HCT116 (cell line): ENCODE results near the gene DAPK1. TPM values are rescaled to one million over a fixed set of nuclear protein-coding genes. Genes with fewer than 3 reads are reported as not detected.

ENCODE experiments used
- ATAC-seq: fragments of 200-7000 bp; cut with Tn5 transposase; 2 replicates; pipeline ENCODE4 v1.9.1; 2020; ENCODE audit warnings: mild to moderate bottlenecking, moderate library complexity
- BruUV-seq: library from RNA; stranded (reverse); fragments of 400-500 nt; replicated peaks from 2 replicates; lab custom pipeline; 2021; lab: Mats Ljungman, UMichigan
- CTCF ChIA-PET: fragments of 300-600 bp; sonication (Branson Sonifier 250); formaldehyde crosslinking; loops from one replicate; lab custom pipeline; 2021; ENCODE audit warnings: antibody characterized with exemption; lab: Charles Lee
- POLR2A ChIA-PET: fragments of 300-600, 350-600 bp; sonication (Branson Sonifier 250); formaldehyde crosslinking; loops from one replicate; lab custom pipeline; 2021; ENCODE audit warnings: antibody characterized with exemption; lab: Charles Lee
- RAD21 ChIA-PET, 2 experiments: fragments of 300-600 bp; sonication (Branson Sonifier 250); formaldehyde crosslinking; loops; one replicate each; lab custom pipeline; 2023; ENCODE audit warnings: low total read pairs in 2 of 2; ENCODE audit not compliant: uncharacterized antibody in 2 of 2, unreplicated experiment in 2 of 2, low non-redundant PET in 1 of 2; lab: Charles Lee
- DNase-seq: peaks from one replicate; pipeline ENCODE4 v3.0.0-alpha.2; 2010; ENCODE audit warnings: low read depth, low spot score
- H2AFZ ChIP-seq: fragments of 200-600 bp; shearing (Covaris generic), sonication (generic); 2 replicates; pipeline ENCODE4 v1.6.1; 2017; ENCODE audit warnings: low read depth, mixed run types, mixed read lengths, antibody characterized with exemption, low read length; ENCODE audit not compliant: poor library complexity, severe bottlenecking
- H3K27ac ChIP-seq: 2 replicates; pipeline ENCODE4 v1.5.1; 2012; ENCODE audit warnings: low read depth, low read length
- H3K27me3 ChIP-seq: fragments of 200-600 bp; sonication (generic); 2 replicates; pipeline ENCODE4 v1.6.1; 2016; ENCODE audit warnings: mixed run types, low read length, mixed read lengths; ENCODE audit not compliant: insufficient read depth
- H3K36me3 ChIP-seq, 2 experiments: fragments of 200-500 bp in 1 of 2; fragments of 200-600 bp in 1 of 2; sonication (Bioruptor generic) in 1 of 2; sonication (generic) in 1 of 2; 2 replicates each; pipeline versions ENCODE4 v1.5.1 to v1.6.1; 2014 to 2016; ENCODE audit warnings: low read length in 2 of 2, inconsistent platforms in 1 of 2, mixed read lengths in 1 of 2, mixed run types in 1 of 2; ENCODE audit not compliant: insufficient read depth in 2 of 2, control insufficient read depth in 1 of 2
- H3K4me1 ChIP-seq, 2 experiments: fragments of 200-600 bp in 1 of 2; sonication (generic) in 1 of 2; 2 replicates each; pipeline versions ENCODE4 v1.5.1 to v1.6.1; 2012 to 2017; ENCODE audit warnings: low read length in 2 of 2, inconsistent platforms in 1 of 2, mild to moderate bottlenecking in 1 of 2, mixed read lengths in 1 of 2, mixed run types in 1 of 2, moderate library complexity in 1 of 2; ENCODE audit not compliant: insufficient read depth in 2 of 2, control insufficient read depth in 1 of 2
- H3K4me2 ChIP-seq: fragments of 200-600 bp; sonication (generic); 2 replicates; pipeline ENCODE4 v1.6.1; 2017; ENCODE audit warnings: mixed run types, low read length, mixed read lengths
- H3K4me3 ChIP-seq, 2 experiments: fragments of 200-600 bp in 1 of 2; sonication (generic) in 1 of 2; replicated peaks in 1 of 2; 2 replicates each; pipeline ENCODE4 v1.5.1; 2011 to 2016; ENCODE audit warnings: low read length in 2 of 2, control low read depth in 1 of 2, low read depth in 1 of 2, mild to moderate bottlenecking in 1 of 2, mixed read lengths in 1 of 2, mixed run types in 1 of 2
- H3K79me2 ChIP-seq: fragments of 200-600 bp; sonication (generic); 2 replicates; pipeline ENCODE4 v1.6.1; 2017; ENCODE audit warnings: mild to moderate bottlenecking, mixed run types, low read length, moderate library complexity, mixed read lengths; ENCODE audit not compliant: insufficient read depth
- H3K9ac ChIP-seq: fragments of 200-600 bp; sonication (generic); 2 replicates; pipeline ENCODE4 v1.6.1; 2016; ENCODE audit warnings: low read length, mixed read lengths
- H3K9me2 ChIP-seq: fragments of 200-600 bp; sonication (generic), shearing (Covaris generic); 2 replicates; pipeline ENCODE4 v1.6.1; 2017; ENCODE audit warnings: mixed run types, mild to moderate bottlenecking, moderate library complexity; ENCODE audit not compliant: insufficient read depth
- H3K9me3 ChIP-seq, 2 experiments: fragments of 200-500 bp in 1 of 2; fragments of 200-600 bp in 1 of 2; sonication (Bioruptor generic) in 1 of 2; sonication (generic) in 1 of 2; 2 replicates each; pipeline ENCODE4 v1.6.1; 2014 to 2017; ENCODE audit warnings: low read length in 2 of 2, mixed read lengths in 2 of 2, inconsistent platforms in 1 of 2, low read depth in 1 of 2, mild to moderate bottlenecking in 1 of 2, mixed run types in 1 of 2, moderate library complexity in 1 of 2; ENCODE audit not compliant: control insufficient read depth in 1 of 2, insufficient read depth in 1 of 2
- H4K20me1 ChIP-seq: fragments of 200-600 bp; sonication (generic), shearing (Covaris generic); 2 replicates; pipeline ENCODE4 v1.6.1; 2017; ENCODE audit warnings: mixed run types, mild to moderate bottlenecking, moderate library complexity; ENCODE audit not compliant: insufficient read depth
- EGR1 ChIP-seq: IDR thresholded peaks from 2 replicates; pipeline ENCODE4 v1.6.1; 2012; ENCODE audit warnings: low read depth
- EZH2 ChIP-seq: fragments of 200-600 bp; sonication (generic); IDR thresholded peaks from 2 replicates; pipeline ENCODE4 v1.6.1; 2017; ENCODE audit warnings: antibody characterized with exemption, mixed run types
- JUND ChIP-seq: IDR thresholded peaks from 2 replicates; pipeline ENCODE4 v1.6.1; 2012
- MAX ChIP-seq: IDR thresholded peaks from 2 replicates; pipeline ENCODE4 v1.6.1; 2012
- POLR2A ChIP-seq: IDR thresholded peaks from 2 replicates; pipeline ENCODE4 v1.7.0; 2011; ENCODE audit warnings: borderline replicate concordance; ENCODE audit not compliant: insufficient read depth, insufficient read length; ENCODE audit errors: extremely low read depth
- REST ChIP-seq: IDR thresholded peaks from 2 replicates; pipeline ENCODE4 v1.6.1; 2012; ENCODE audit warnings: low read depth
- SIN3A ChIP-seq: IDR thresholded peaks from 2 replicates; pipeline ENCODE4 v1.6.1; 2012; ENCODE audit warnings: low read depth
- YY1 ChIP-seq: IDR thresholded peaks from 2 replicates; pipeline ENCODE4 v1.6.1; 2011; ENCODE audit warnings: low read length, low read depth, moderate library complexity, mild to moderate bottlenecking; ENCODE audit not compliant: insufficient replicate concordance; ENCODE audit errors: extremely low read depth
- intact Hi-C: fragments of 100-400 bp; cut with micrococcal nuclease; formaldehyde crosslinking; loops from 2 replicates; pipeline ENCODE4 v1.10.0; 2022
- total RNA-seq: library from RNA; stranded (reverse); gene quantifications from one replicate; pipeline ENCODE4 v1.2.1, GENCODE V29; 2021; ENCODE audit not compliant: unreplicated experiment
- TF ChIP-seq, protein P1 (sequence below): IDR thresholded peaks from 2 replicates; pipeline ENCODE4 v1.6.1; 2011; ENCODE audit warnings: mild to moderate bottlenecking, low read length, moderate library complexity; ENCODE audit not compliant: insufficient replicate concordance; ENCODE audit errors: extremely low read depth

DAPK1 gene
- total RNA-seq, 1 experiment from 2014 or later = 5.6 TPM

- ChIA-PET POLR2A (no interaction called here), RAD21 (no interaction called here), CTCF (no interaction called here)
- Histone ChIP-seq H3K36me3 (no peaks in the 10 kb centered on the region), H3K27me3 (no peaks in the 10 kb centered on the region), H3K4me2 (no peak overlapping the region), H4K20me1 (no peaks in the 10 kb centered on the region), H3K9me2 (no peaks in the 10 kb centered on the region), H3K79me2 (no peaks in the 10 kb centered on the region), H3K9me3 (no peaks in the 10 kb centered on the region), H2AFZ (no peak overlapping the region), H3K27ac (no peak overlapping the region), H3K9ac (no peak overlapping the region), H3K4me1 (no peaks in the 10 kb centered on the region), H3K4me3 (no peak overlapping the region)
- no peak for DNase-seq
- no TSS peak for BruUV-seq
- intact Hi-C loops = no loop called here
- no peak for TF ChIP-seq YY1
- no peak for TF ChIP-seq SIN3A
- no peak for TF ChIP-seq REST
- no peak for ATAC-seq
Measured at GRCh38 chr9:87643107-87643650, 145.5 kb downstream of the DAPK1 start.

- Histone ChIP-seq H3K79me2 (no peaks in the 10 kb centered on the region), H3K36me3 (no peaks in the 10 kb centered on the region), H4K20me1 (no peaks in the 10 kb centered on the region), H3K4me3 (no peak overlapping the region), H2AFZ (no peak overlapping the region), H3K27ac (no peak overlapping the region), H3K4me1 (no peaks in the 10 kb centered on the region), H3K27me3 (no peaks in the 10 kb centered on the region), H3K9me2 (no peaks in the 10 kb centered on the region), H3K4me2 (no peak overlapping the region), H3K9ac (no peak overlapping the region), H3K9me3 (no peaks in the 10 kb centered on the region)
- ChIA-PET POLR2A (no interaction called here), RAD21 (no interaction called here), CTCF (no interaction called here)
- TF ChIP-seq EZH2 (no peak), POLR2A (no peak), JUND (no peak), MAX (no peak), EGR1 (no peak), YY1 (no peak)
- TF ChIP-seq, protein P1, sequence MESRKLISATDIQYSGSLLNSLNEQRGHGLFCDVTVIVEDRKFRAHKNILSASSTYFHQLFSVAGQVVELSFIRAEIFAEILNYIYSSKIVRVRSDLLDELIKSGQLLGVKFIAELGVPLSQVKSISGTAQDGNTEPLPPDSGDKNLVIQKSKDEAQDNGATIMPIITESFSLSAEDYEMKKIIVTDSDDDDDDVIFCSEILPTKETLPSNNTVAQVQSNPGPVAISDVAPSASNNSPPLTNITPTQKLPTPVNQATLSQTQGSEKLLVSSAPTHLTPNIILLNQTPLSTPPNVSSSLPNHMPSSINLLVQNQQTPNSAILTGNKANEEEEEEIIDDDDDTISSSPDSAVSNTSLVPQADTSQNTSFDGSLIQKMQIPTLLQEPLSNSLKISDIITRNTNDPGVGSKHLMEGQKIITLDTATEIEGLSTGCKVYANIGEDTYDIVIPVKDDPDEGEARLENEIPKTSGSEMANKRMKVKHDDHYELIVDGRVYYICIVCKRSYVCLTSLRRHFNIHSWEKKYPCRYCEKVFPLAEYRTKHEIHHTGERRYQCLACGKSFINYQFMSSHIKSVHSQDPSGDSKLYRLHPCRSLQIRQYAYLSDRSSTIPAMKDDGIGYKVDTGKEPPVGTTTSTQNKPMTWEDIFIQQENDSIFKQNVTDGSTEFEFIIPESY = no peak
- intact Hi-C loops = no loop called here
- DNase-seq (no peak), ATAC-seq (no peak)
- BruUV-seq = no TSS peak
Measured at GRCh38 chr9:87643778-87644570, 146.3 kb downstream of the DAPK1 start.
